SH-SY5Y (cell line): ENCODE results near the gene DOK4.

ENCODE experiments used
- GATA2 ChIP-seq: IDR thresholded peaks from 2 replicates; pipeline ENCODE4 v1.6.1; 2011; ENCODE audit warnings: mild to moderate bottlenecking, low read depth, low read length
- GATA3 ChIP-seq: IDR thresholded peaks from 2 replicates; pipeline ENCODE4 v1.6.1; 2011; ENCODE audit warnings: low read depth, mild to moderate bottlenecking, low read length, moderate library complexity

DNA sequence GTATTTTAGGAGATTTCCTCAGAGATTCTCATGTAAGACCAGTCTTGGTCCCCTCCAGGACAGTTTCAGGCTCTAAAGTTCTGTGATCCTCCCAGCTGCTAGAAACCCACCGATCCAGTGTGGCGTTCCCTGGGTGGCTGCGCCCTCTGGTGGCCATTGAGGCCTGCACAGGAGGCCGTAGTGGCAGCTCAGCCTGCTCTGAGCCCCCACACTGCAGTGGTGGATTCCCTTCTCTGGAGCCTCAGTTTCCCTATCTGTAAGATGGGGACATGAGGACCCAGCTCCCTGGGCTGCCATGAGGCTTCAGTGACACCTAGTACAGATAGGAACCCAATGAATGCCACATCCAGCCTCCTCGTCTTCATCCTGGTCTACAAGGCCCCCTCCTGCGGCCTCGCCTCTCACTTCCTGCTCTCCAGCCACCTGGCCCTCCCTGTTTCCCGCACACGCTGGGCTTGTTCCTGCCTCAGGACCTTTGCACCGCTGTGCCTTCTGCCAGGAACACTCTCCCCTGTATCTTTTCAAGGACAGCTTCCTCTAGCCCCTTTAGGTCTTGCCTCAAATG lies 33.6 kb upstream of the DOK4 start:
- no peak for TF ChIP-seq GATA2
- no peak for TF ChIP-seq GATA3
